ENCODE measurements around the gene NECTIN2.
"Not testable (repeated sequence)": the region's sequence is repeated elsewhere in the genome, so short reads cannot be mapped to it uniquely, and the experiment has no call there.

Gene NECTIN2

DNA sequence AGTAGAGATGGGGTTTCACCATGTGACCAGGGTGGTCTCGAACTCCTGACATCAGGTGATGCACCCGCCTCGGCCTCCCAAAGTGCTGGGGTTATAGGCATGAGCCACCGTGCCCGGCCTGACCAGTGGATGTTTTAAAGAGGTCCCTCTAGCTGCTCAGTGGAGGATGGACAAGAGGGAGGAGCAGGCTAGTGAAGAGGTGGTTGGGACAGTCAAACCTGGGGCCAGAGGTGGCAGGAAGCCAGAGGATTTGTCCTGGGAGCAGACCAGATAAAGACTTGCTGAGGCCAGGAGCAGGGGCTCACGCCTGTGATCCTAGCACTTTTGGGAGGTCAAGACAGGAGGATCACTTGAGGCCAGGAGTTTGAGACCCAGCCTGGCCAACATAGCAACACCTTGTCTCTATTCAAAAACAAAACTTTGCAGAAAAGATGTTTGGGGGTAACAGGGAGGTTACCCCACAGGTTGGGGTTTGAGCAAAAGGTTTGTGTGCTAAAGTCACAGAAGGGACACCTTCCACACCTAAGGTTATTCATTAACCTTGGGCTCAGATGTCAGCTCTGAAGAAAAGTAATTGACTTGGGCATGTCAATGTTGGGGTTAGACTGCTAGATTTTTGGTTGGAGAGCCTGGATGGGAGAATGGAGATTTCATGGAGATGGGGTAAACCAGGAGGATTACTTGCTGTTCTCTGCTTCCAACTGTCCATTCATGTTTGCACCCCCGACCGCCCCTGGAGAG is 28.2 kb upstream of the NECTIN2 start:
- DNase-seq (ENCODE audit: low read depth) = no peak

GRCh38 chr19:44818466-44819031 is 27.5 kb upstream of the NECTIN2 start:
- no peak for DNase-seq (ENCODE audit: low read depth)

DNA sequence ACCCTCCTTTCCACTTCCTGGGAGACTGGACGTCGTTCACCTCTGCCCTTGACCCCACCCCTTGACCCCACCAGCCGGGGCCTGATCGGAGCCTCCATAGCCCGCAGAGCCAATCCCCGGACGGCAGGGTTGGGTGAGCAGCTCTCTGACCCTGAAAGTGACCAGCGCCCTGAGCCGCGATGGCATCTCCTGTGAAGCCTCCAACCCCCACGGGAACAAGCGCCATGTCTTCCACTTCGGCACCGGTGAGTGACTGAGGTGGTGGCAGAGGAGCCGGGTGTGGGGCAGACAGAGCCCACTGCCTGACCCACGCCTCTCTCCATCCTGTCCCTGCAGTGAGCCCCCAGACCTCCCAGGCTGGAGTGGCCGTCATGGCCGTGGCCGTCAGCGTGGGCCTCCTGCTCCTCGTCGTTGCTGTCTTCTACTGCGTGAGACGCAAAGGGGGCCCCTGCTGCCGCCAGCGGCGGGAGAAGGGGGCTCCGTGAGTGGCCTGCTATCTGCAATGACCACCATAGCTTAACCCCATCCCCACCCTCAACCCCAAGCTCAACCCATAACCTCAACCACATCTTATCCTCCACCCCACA is 26.8 kb upstream of the NECTIN2 start:
- no peak for DNase-seq (ENCODE audit: low read depth)

- no peak for DNase-seq (ENCODE audit: low read depth)
Measured at GRCh38 chr19:44820648-44821609, 25.2 kb upstream of the NECTIN2 start.

DNA sequence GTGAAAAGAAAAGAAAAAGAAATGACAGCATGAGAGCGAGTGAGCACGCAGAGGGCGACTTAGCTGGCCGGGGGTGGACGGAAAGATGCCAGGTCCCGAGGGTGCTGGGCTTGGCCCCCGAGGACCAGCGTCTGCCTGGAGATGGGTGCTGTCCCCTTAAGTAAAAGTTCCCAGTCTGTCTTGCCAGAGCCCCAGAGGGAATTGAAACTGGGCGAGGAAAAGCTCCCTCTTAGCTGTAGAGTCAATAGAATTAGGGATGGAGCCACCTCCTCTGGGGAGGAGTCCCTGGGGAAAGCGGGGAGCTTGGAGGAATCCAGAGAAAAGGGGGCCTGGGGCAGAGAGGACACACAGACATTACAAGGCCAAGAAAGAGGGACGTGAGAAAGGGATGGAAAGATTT is 23.9 kb upstream of the NECTIN2 start:
- DNase-seq (ENCODE audit: low read depth) = no peak

- DNase-seq (ENCODE audit: low read depth) = no peak
Measured at GRCh38 chr19:44822670-44823372, 23.3 kb upstream of the NECTIN2 start.

DNA sequence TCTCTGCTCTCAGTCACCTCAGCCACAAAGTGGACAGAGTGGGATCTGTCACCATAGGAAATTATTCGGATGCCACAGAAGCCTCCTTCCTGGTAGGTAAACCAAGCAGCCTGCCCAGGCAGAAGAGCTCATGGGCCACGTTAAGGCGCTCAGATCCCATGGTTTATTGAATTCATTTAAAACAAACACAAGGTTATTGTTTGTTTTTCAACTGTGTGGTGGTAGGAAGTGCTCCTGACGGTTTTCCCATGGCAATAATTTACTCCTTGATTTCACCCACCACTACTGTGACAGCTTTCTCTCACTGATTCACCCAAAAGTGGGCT is 22.8 kb upstream of the NECTIN2 start:
- no peak for DNase-seq (ENCODE audit: low read depth)

DNA sequence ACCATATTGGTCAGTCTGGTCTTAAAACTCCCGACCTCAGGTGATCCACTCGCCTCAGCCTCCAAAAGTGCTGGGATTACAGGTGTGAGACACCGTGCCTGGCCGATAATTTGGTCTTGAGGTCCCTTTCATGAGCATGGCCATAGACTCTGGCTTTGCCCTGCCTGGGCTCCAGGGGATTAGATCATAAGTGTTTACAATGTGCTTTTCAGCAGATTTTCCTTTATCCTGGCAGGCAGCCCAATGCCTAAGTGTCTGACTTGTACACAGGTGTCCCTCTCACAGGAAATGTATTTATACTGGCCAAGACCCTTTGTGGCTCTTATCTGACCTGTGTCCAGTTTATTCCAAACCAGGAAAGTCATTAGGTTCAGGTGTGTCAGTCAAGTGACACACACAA is 21.3 kb upstream of the NECTIN2 start:
- DNase-seq (ENCODE audit: low read depth) = no peak

- DNase-seq (ENCODE audit: low read depth) = not testable (repeated sequence)
Measured at GRCh38 chr19:44832875-44833274, 13.2 kb upstream of the NECTIN2 start.

- not testable (repeated sequence) for DNase-seq (ENCODE audit: low read depth)
Measured at GRCh38 chr19:44834399-44834798, 11.7 kb upstream of the NECTIN2 start.

GRCh38 chr19:44839276-44839675 is 6.8 kb upstream of the NECTIN2 start:
- no peak for DNase-seq (ENCODE audit: low read depth)

DNA sequence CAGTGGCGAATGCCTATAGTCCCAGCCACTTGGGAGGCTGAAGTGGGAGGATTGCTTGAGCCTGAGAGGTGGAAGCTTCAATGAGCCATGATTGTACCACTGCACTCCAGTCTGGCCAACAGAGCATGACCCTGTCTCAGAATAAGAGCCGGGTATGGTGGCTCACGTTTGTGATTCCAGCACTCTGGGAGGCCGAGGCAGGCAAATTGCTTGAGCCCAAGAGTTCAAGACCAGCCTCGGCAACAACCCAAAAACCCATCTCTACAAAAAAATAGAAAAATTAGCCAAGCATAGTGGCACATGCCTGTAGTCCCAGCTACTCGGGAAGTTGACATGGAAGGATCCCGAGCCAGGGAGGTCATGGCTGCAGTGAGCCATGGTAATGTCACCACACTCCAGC is 5.3 kb upstream of the NECTIN2 start:
- no peak for DNase-seq (ENCODE audit: low read depth)

- no peak for DNase-seq (ENCODE audit: low read depth)
Measured at GRCh38 chr19:44841231-44841630, 4.9 kb upstream of the NECTIN2 start.

GRCh38 chr19:44845286-44845611 is 848 bp upstream of the NECTIN2 start:
- DNase-seq (ENCODE audit: low read depth) = no peak

DNA sequence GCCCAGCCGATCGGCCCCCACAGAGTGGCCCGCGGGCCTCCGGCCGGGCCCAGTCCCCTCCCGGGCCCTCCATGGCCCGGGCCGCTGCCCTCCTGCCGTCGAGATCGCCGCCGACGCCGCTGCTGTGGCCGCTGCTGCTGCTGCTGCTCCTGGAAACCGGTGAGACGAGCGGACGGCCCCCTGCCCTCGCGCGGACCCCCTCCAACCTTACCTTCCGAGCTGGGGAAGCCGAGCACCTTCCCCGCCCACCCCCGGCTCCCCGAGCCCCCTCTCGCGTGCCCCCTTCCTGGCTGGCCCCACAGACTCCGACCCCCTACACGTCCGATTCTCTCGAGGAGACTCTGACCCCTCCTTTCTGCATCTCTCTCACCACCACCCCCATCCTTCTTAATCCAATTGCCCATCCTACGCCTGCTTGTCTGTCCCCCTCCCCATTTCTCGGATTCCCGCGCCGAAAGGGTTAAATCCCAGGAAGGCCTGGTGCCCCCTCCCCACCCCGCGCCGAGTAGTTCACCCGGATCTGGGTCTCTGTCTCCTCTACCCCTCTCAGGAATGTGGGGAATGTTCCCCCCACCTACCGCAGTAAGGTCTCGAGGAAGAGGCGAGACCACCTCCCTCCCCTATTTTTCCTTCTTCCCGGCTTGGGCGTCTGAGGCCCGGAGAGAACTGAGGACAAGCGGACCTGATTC is 502 bp downstream of the NECTIN2 start:
- no peak for DNase-seq (ENCODE audit: low read depth)

DNA sequence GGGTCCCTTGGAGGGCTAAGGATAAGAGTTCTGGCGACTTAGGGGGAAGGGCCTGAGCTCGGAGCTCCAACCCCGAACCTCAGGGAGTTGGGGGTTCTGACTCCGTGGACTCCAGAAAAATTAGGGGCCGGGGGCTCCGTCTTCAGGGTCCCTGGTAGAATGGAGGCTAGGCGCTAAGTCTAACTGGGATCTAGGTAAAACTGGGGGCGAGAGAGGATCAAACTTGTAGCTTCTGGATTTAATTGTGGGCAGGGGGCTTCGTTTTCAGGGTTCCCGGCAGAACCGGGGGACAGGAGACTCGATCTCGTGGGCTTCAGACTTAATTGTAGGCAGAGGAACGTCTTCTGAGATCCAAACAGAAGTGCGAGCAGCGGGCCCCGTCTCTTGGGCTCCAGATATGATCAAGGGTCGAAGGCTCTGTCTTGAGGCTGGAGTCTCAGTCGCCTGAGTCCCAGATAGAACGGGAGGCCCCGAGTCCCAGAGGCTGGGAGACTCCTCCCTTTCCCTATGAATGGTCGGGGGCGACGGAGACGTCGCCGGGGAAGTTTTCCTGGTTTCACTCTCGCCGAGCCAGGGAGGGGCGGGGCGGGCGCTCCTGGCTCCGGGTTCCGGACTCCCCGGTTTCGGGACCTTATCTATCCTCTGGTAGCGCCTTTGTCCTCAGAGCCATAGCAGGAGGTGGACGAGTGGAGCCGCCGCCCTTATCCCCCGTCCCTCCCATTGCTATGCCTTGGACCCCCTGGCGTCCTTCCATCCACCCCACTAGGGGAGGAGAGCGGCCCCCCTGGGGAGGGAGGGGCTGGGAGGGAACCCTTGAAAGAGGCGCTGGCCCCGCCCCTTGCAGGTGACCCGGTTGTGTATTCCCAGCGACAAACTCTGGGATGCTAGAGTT is 1.3 kb downstream of the NECTIN2 start:
- no peak for DNase-seq (ENCODE audit: low read depth)

- no peak for DNase-seq (ENCODE audit: low read depth)
Measured at GRCh38 chr19:44848036-44848811, 2.1 kb downstream of the NECTIN2 start.

GRCh38 chr19:44848812-44849447 is 2.8 kb downstream of the NECTIN2 start:
- DNase-seq (ENCODE audit: low read depth) = no peak

DNA sequence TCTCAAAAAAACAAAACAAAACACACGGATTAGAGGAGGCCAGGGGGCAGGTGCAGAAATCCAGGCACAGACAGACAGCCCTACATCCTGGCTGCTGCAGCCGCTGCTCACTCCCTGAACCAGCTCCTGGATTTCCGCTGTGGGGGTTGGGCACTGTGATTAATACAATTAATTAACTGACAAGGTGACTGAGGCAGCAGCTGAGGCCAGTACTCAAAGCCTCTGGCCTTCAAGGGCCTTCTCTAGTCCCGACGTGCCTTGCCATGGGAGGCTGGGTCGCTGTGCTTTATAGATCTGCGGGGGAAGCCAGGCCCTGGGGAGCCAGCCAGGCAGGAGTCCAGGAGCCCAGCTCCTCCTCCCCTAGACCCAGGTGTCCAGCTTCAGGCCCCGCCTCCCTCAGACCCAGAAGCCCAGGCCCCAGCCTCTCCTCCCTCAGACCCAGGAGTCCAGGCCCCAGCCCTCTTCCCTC is 4.6 kb downstream of the NECTIN2 start:
- DNase-seq (ENCODE audit: low read depth) = no peak
